ENCODE data around the gene RGS12.

Gene RGS12

GRCh38 chr4:3246458-3247398, 46.1 kb upstream of the RGS12 start:
- no peak overlapping the region for H3K27ac ChIP-seq
- TF ChIP-seq, protein P1, sequence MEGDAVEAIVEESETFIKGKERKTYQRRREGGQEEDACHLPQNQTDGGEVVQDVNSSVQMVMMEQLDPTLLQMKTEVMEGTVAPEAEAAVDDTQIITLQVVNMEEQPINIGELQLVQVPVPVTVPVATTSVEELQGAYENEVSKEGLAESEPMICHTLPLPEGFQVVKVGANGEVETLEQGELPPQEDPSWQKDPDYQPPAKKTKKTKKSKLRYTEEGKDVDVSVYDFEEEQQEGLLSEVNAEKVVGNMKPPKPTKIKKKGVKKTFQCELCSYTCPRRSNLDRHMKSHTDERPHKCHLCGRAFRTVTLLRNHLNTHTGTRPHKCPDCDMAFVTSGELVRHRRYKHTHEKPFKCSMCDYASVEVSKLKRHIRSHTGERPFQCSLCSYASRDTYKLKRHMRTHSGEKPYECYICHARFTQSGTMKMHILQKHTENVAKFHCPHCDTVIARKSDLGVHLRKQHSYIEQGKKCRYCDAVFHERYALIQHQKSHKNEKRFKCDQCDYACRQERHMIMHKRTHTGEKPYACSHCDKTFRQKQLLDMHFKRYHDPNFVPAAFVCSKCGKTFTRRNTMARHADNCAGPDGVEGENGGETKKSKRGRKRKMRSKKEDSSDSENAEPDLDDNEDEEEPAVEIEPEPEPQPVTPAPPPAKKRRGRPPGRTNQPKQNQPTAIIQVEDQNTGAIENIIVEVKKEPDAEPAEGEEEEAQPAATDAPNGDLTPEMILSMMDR (IDR thresholded peaks at IDR 0.05), result 0 out of 2 replicates have a peak, but pooled peaks have one; percentile 12
- no peak for TF ChIP-seq ZFX (IDR thresholded peaks at IDR 0.05; ENCODE audit: borderline replicate concordance)

DNA sequence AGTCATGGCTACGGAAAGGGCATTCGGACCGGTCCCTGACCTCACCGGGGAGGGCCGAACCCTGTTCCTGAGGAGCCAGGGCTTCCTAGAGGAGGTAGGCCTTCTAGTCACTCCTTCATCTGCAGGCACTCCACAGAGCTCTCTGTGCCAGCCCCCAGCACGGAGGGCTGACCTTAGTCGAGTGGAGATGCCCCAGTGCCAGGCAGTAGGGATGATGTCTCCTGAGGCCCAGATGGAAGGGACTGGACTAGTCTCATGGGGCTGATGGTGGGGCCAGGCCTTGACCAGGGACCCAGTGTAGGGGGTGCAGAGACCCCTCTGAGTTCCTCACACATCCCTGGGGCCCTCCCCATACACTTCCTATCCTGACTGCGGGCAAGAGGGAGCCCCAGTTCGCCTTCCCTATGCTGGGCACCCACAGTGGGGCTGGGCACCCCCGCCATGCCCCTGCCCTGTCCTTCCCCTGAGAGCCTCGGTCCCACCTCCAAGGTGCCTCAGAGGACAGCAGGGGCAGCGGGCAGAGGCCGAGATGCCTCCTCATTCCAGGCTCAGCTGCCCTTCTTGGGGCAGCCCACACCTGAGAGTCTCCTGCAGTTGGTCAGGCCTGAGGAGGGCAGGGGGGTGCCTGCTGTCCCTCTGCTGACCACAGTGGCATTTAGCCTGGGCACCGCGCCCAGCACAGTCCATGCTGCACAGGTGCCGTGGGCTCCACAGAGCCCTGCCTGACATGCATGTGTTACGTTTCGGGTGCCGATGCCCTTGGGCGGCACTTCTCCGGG, 45.2 kb upstream of the RGS12 start:
- no peak overlapping the region for H3K27ac ChIP-seq
- no peak for TF ChIP-seq ZFX (IDR thresholded peaks at IDR 0.05; ENCODE audit: borderline replicate concordance)
- TF ChIP-seq, protein P1 (IDR thresholded peaks at IDR 0.05), result no peak

DNA sequence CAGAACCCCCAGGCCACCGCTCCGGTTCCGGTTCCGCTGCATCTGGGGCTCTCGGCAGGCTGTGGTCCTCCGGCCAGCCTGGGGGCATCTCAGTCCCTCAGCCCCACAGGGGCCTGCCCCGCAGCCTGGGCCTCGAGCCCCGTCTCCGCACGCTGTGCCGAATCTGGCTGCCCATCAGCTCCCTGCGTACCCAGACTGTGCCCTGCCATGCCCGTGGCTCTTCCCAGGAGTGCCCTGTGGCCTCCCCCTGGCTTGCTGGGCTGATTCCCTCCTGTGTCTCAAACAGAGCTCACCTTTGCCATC, 44.7 kb upstream of the RGS12 start:
- no peak for TF ChIP-seq ZFX (IDR thresholded peaks at IDR 0.05; ENCODE audit: borderline replicate concordance)
- TF ChIP-seq, protein P1 (IDR thresholded peaks at IDR 0.05), result no peak
- no peak overlapping the region for H3K27ac ChIP-seq

DNA sequence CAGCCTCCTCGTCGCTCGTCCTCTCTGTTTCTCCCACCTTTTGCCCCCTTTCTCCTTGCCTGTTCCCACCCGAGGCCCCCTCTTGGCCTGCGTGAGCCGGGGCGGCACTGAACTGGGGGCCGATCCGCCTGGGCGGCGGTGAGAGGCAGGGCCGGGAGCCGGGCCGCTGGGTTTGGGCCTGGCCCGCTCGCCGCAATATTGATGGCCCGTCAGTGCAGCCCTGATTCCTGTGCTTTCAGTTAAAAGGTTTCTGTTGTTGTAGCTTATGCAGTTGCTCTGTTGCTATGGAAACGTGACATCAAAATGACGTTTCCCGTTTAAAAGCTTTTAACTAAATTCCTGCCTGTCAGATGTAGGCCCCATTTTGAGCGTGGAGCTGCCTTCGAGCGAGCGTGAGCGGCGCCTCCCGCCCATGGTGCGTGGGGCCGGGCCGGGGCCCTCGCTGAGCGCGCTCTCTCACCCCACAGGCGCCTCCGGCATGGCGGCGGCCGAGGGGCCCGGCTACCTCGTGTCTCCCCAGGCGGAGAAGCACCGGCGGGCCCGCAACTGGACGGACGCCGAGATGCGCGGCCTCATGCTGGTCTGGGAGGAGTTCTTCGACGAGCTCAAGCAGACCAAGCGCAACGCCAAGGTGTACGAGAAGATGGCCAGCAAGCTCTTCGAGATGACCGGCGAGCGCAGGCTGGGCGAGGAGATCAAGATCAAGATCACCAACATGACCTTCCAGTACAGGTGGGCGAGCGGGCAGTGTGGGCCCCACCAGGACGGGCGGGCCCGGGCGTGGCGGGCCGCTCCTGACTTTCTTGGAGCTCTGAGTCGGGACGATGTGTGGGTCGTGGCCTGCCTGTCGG, 43.8 kb upstream of the RGS12 start, which contains the start of gene MSANTD1:
MSANTD1 (plus strand) TSS at position 349 of the 851 bp plus-strand sequence; CDS start at position 413, 64 bp downstream.
- TF ChIP-seq, protein P1 (IDR thresholded peaks at IDR 0.05), result no peak
- TF ChIP-seq ZFX (IDR thresholded peaks at IDR 0.05; ENCODE audit: borderline replicate concordance), result no peak

DNA sequence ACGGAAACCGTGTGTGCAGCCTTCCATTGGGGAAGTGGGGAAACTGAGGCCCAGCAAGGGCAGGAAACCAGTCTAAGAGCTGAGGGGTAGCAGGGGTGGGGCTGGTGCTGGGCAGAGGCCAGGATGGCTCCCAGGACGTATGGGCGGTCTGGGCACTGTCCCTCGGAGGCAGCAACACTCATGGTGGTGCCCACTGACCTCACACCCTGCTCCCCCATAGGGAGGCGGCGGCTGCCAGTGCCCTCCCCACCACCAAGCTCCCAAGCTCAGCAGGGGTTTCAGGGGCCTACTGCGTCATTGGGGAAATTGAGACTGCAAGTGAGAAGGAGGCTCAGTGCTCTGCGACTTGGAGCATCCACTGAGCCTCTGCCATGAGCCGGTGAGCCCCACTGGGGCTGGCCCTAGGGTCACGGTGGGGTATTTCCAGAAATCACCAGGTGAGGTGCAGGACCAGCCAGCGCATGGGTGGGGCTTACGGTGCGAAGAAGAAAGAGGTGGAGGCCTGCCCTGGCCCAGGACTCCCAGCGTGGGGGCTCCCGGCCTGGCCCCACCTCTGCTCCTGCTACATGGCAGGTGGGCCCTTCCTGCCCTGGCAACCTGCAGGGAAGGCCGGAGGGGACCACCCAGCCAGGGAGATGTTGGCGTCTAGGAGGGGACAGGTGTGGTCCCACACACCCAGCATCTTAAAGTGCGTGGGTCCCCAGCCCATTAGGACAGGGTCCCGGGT, 42.9 kb upstream of the RGS12 start:
- H3K27ac ChIP-seq, result no peak overlapping the region
- TF ChIP-seq, protein P1 (IDR thresholded peaks at IDR 0.05), result no peak
- no peak for TF ChIP-seq ZFX (IDR thresholded peaks at IDR 0.05; ENCODE audit: borderline replicate concordance)

More for the DNA sequence above, 43.8 kb upstream of the RGS12 start, which contains the start of gene MSANTD1:
- no peak within 1 kb of the TSS for H3K27ac ChIP-seq

DNA sequence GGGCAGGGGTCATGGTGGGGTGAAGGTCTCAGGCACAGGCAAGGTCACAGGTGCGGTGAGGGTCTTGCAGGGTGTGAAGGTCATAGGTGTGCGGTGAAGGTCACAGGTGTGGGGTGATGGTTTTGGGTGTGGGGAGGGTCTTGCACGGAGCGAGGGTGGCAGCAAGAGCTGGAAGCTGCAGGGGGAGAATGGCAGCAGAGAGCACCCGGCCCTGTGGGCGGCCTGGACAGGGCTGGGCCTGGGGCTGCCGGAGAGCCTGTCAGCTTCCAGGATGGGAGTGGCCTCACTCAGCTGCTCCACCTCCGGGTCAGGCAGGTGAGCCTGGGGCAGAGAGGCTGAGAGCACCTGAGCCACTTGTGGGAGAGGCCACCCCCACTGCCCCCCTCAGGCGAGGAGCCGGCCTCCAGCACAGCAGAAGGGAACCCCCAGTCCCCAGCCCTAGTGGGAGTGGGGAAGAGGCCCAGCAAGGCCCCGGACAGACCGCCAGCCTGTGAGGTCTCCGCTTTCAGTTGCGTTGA, 42.3 kb upstream of the RGS12 start:
- TF ChIP-seq, protein P1 (IDR thresholded peaks at IDR 0.05), result no peak; the same call in none of the 2 replicates
- no peak for TF ChIP-seq ZFX (IDR thresholded peaks at IDR 0.05; ENCODE audit: borderline replicate concordance)
- H3K27ac ChIP-seq, result no peak overlapping the region
